Esophagus squamous epithelium (tissue), 4 donors: ENCODE data around the gene FHL1.

ENCODE experiments used
- CTCF ChIP-seq, 6 experiments: fragments of 450-650 bp in 4 of 6; fragments of 200-600 bp in 2 of 6; sonication (generic) in 2 of 6; IDR thresholded peaks; one replicate each; pipeline ENCODE4 v1.5.1; 2016 to 2019; ENCODE audit warnings: antibody characterized with exemption in 6 of 6, mild to moderate bottlenecking in 4 of 6, moderate library complexity in 4 of 6
- POLR2A ChIP-seq, 4 donors: fragments of 450-650 bp; IDR thresholded peaks; one replicate each; pipeline ENCODE4 v1.6.1; 2017; ENCODE audit warnings: antibody characterized with exemption in 4 of 4, mild to moderate bottlenecking in 4 of 4, moderate library complexity in 3 of 4

DNA sequence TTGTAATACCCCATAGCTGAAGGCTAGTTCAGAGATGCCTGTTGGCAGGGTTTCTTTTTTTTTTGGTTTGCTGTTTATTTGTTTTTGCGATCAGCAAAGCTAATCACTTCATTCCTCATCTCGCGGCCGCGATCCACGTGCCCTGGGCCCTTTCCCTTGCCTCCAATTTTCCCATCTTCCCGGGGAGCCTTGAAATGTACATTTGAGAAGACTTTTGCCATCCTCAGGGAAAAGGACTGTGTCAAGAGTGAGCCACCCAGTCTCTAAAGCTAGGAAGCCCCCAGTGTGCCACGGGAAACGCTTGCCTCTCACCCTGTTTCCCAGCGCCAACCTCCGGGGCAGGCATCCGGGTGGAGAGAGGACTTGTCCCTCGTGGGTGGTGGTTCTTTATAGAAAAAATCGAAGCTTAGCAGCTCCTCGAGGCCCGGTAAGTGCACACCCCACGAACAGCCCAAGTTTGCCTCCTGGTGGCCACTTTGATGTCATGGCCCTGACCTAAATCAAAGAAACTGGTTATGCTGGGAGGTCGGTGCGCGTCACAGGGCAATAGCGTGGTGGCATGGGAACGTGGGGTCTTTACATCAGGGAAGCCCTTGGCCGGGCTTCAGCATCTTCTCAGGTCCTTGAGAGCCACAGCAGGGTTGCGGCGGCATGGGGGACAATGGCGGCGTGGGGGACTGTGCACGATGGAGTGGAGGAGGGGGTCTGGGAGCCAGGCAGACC, 61.8 kb downstream of the FHL1 start:
- TF ChIP-seq POLR2A (IDR thresholded peaks at IDR 0.05) (no peak), CTCF (IDR thresholded peaks at IDR 0.05) (peak in 5 of 6 experiments; percentile 45 to 59 (median 53))
